ENCODE data around the gene FAM114A2. TPM values are rescaled to one million over a fixed set of nuclear protein-coding genes. Genes with fewer than 3 reads are reported as not detected.

The FAM114A2 gene
- total and polyA plus RNA-seq, 8 donors: 4.9 to 25.9 (median 11.2) TPM

DNA sequence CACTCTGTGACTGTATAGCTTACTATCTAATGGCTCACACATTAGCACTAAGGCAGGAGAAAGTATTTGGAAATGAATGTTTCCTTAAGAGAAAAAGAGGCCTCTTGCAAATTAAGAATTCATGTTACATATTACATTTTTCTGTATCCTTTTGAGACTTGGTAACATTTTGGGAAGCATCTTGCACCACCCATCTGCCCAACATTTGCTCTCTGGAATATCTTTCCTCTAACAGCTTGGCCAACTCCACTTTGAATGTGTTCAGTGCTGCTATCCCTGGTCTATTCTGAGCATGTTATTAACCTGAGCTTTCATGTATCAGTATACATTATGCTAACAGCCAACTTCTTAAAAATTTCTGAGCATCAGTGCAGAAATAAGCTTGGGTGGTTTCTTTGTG is 27.3 kb upstream of the FAM114A2 start:
- TF ChIP-seq POLR2AphosphoS5 (IDR thresholded peaks at IDR 0.05): no peak
- TF ChIP-seq POLR2A (IDR thresholded peaks at IDR 0.05): no peak
- TF ChIP-seq, protein P1, sequence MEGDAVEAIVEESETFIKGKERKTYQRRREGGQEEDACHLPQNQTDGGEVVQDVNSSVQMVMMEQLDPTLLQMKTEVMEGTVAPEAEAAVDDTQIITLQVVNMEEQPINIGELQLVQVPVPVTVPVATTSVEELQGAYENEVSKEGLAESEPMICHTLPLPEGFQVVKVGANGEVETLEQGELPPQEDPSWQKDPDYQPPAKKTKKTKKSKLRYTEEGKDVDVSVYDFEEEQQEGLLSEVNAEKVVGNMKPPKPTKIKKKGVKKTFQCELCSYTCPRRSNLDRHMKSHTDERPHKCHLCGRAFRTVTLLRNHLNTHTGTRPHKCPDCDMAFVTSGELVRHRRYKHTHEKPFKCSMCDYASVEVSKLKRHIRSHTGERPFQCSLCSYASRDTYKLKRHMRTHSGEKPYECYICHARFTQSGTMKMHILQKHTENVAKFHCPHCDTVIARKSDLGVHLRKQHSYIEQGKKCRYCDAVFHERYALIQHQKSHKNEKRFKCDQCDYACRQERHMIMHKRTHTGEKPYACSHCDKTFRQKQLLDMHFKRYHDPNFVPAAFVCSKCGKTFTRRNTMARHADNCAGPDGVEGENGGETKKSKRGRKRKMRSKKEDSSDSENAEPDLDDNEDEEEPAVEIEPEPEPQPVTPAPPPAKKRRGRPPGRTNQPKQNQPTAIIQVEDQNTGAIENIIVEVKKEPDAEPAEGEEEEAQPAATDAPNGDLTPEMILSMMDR (IDR thresholded peaks at IDR 0.05): no peak
- TF ChIP-seq EP300 (IDR thresholded peaks at IDR 0.05): no peak
- no peaks in the 10 kb centered on the region for H3K9me3 ChIP-seq
- H3K4me3 ChIP-seq: no peak overlapping the region
- DNase-seq: no peak
- no peaks in the 10 kb centered on the region for H3K36me3 ChIP-seq
- H3K27ac ChIP-seq: no peak overlapping the region
- H3K4me1 ChIP-seq: no peaks in the 10 kb centered on the region
- H3K27me3 ChIP-seq: no peaks in the 10 kb centered on the region
- intact Hi-C loops (cut with DNase I; ENCODE audit: low total_unique reads): no loop called here

DNA sequence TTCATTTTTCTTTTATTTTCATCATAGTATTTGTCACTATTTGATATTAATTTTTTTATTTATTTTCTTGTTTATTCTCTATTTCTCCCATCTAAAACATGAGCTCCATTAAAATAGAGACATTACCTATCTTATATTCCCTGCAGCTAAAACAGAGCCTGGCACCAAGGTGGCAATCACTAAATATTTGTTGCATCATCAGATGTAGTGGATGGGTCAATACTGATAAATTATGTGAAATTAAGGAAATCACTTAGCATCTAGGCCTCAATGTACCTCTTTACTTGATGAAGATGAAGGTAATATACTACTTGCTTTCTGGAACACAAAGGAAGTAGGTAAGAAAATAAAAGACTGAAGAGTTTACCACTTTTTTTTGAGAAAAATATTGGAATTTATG is 24.7 kb upstream of the FAM114A2 start:
- no peaks in the 10 kb centered on the region for H3K27me3 ChIP-seq
- no peak overlapping the region for H3K27ac ChIP-seq
- H3K4me3 ChIP-seq: no peak overlapping the region
- intact Hi-C loops (cut with DNase I; ENCODE audit: low total_unique reads): no loop called here
- H3K4me1 ChIP-seq: peaks cover 10 to 16% (median 13%) of the 10 kb centered on the region in 4 donors
- DNase-seq: no peak
- H3K36me3 ChIP-seq: no peaks in the 10 kb centered on the region
- H3K9me3 ChIP-seq: no peaks in the 10 kb centered on the region
- TF ChIP-seq POLR2AphosphoS5 (IDR thresholded peaks at IDR 0.05): no peak
- no peak for TF ChIP-seq EP300 (IDR thresholded peaks at IDR 0.05)
- no peak for TF ChIP-seq POLR2A (IDR thresholded peaks at IDR 0.05)
- TF ChIP-seq, protein P1 (IDR thresholded peaks at IDR 0.05): no peak

DNA sequence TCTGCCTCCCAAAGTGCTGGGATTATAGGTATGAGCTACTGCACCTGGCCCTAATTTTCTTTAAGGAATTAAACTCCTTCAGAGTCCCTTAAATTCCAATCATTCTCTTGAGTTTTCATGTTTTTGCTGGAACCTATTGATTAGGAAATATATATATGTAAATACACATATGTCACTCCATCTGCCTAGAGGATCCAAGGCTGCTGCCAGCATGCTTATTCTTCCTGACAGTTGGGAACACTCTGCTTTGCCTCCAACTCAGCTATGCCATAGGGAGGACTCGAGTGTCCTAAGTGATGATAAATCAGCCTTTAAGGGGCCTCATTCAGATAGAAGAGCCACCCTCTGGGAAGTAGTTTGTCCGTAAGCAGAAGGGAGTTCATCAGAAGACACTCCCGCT is 21.9 kb upstream of the FAM114A2 start:
- H3K4me3 ChIP-seq: no peak overlapping the region
- H3K36me3 ChIP-seq: peaks cover 0 to 1% (median 0%) of the 10 kb centered on the region in 4 donors
- H3K27ac ChIP-seq: no peak overlapping the region
- intact Hi-C loops (cut with DNase I; ENCODE audit: low total_unique reads): no loop called here
- H3K27me3 ChIP-seq: no peaks in the 10 kb centered on the region
- 90 to 94% (median 92%) methylated on average over 3 of the region's 3 CpGs for WGBS, 5 donors
- H3K9me3 ChIP-seq: no peaks in the 10 kb centered on the region
- peaks cover 19 to 27% (median 24%) of the 10 kb centered on the region in 4 donors for H3K4me1 ChIP-seq
- TF ChIP-seq POLR2AphosphoS5 (IDR thresholded peaks at IDR 0.05) (no peak), EP300 (IDR thresholded peaks at IDR 0.05) (no peak), POLR2A (IDR thresholded peaks at IDR 0.05) (no peak)
- TF ChIP-seq, protein P1 (IDR thresholded peaks at IDR 0.05): no peak
- DNase-seq: no peak

DNA sequence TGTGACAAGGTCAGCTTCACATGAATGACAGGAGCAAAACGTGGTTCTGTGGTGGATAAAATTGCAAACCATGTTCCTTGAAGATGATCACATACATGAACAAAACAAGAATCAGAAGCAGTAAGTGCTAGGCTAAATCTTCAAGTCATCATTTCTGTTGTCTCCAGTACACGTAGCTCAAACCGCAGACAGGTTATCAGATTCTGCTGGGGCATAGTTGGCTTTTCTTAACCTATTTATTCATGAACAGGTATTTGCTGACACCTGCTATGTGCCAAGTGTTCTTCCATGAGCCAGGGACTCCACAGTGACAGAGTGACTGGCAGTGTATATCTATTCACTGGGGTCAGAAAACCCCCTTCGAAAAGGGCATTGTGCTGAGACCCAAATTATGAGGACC is 20.9 kb upstream of the FAM114A2 start:
- no peak for DNase-seq
- peaks cover 0 to 11% (median 8%) of the 10 kb centered on the region in 4 donors for H3K36me3 ChIP-seq
- no peak overlapping the region for H3K27ac ChIP-seq
- no peaks in the 10 kb centered on the region for H3K27me3 ChIP-seq
- intact Hi-C loops (cut with DNase I; ENCODE audit: low total_unique reads): no loop called here
- no peaks in the 10 kb centered on the region for H3K9me3 ChIP-seq
- TF ChIP-seq POLR2AphosphoS5 (IDR thresholded peaks at IDR 0.05) (no peak), EP300 (IDR thresholded peaks at IDR 0.05) (no peak), POLR2A (IDR thresholded peaks at IDR 0.05) (no peak)
- TF ChIP-seq, protein P1 (IDR thresholded peaks at IDR 0.05): no peak
- H3K4me1 ChIP-seq: peaks cover 19 to 27% (median 24%) of the 10 kb centered on the region in 4 donors
- 26 to 56% (median 54%) methylated on average over 4 of the region's 4 CpGs for WGBS, 5 donors
- no peak overlapping the region for H3K4me3 ChIP-seq

Measured in stomach (tissue), 9 donors.